Measurements from ENCODE around the gene GPC6. TPM values are rescaled to one million over a fixed set of nuclear protein-coding genes. Genes with fewer than 3 reads are reported as not detected.

Gene GPC6
- total RNA-seq, 1 donor from 2014 or later, result 42.9 TPM

- Mint-ChIP-seq H3K36me3 (peaks cover 5% of the 10 kb centered on the region), H3K27me3 (ENCODE audit: insufficient read depth, low read depth) (peaks cover 2% of the 10 kb centered on the region), H3K4me1 (peaks cover 45% of the 10 kb centered on the region), H3K9me3 (peaks cover 2% of the 10 kb centered on the region), H3K4me3 (peak overlapping the region; percentile 98), H3K27ac (peak overlapping the region; percentile 84)
- Histone ChIP-seq H3K4me3 (peak overlapping the region; percentile 74), H3F3A (ENCODE audit: low read depth) (peaks cover 26% of the 10 kb centered on the region), H3K4me2 (peak overlapping the region; percentile 81), H2AFZ (replicated peaks) (peak overlapping the region; percentile 18), H3K79me2 (ENCODE audit: low read depth) (peaks cover 21% of the 10 kb centered on the region), H3K36me3 (no peaks in the 10 kb centered on the region), H4K20me1 (ENCODE audit: low read depth) (no peaks in the 10 kb centered on the region), H3K9me3 (ENCODE audit: low read depth) (no peaks in the 10 kb centered on the region), H3K9ac (no peak overlapping the region), H3K27me3 (no peaks in the 10 kb centered on the region), H3K27ac (no peak overlapping the region), H3K4me1 (peaks cover 32% of the 10 kb centered on the region)
- DNase-seq (ENCODE audit: low spot score), result no peak
- no peak for TF ChIP-seq EZH2 (IDR thresholded peaks at IDR 0.05)
- TF ChIP-seq CTCF (IDR thresholded peaks at IDR 0.05), result no peak
- TF ChIP-seq EZH2phosphoT487 (IDR thresholded peaks at IDR 0.05), result no peak
Observed at GRCh38 chr13:93225610-93226009, 997 bp upstream of the GPC6 start.

- peak overlapping the region; percentile 18 for H2AFZ ChIP-seq (replicated peaks)
- no peaks in the 10 kb centered on the region for H3K27me3 ChIP-seq
- no peak overlapping the region for H3K9ac ChIP-seq
- H3K4me1 ChIP-seq, result peaks cover 35% of the 10 kb centered on the region
- TF ChIP-seq EZH2phosphoT487 (IDR thresholded peaks at IDR 0.05), result no peak
- no peak for TF ChIP-seq CTCF (IDR thresholded peaks at IDR 0.05)
- TF ChIP-seq EZH2 (IDR thresholded peaks at IDR 0.05), result no peak
- Mint-ChIP-seq H3K4me1 (peaks cover 49% of the 10 kb centered on the region), H3K9me3 (peaks cover 2% of the 10 kb centered on the region), H3K36me3 (peaks cover 5% of the 10 kb centered on the region), H3K27me3 (ENCODE audit: insufficient read depth, low read depth) (peaks cover 2% of the 10 kb centered on the region), H3K27ac (peak overlapping the region; percentile 98), H3K4me3 (peak overlapping the region; percentile 98)
- H4K20me1 ChIP-seq (ENCODE audit: low read depth), result no peaks in the 10 kb centered on the region
- peak overlapping the region; percentile 74 for H3K4me3 ChIP-seq
- no peaks in the 10 kb centered on the region for H3K36me3 ChIP-seq
- peaks cover 26% of the 10 kb centered on the region for H3F3A ChIP-seq (ENCODE audit: low read depth)
- H3K79me2 ChIP-seq (ENCODE audit: low read depth), result peaks cover 26% of the 10 kb centered on the region
- peak overlapping the region; percentile 81 for H3K4me2 ChIP-seq
- no peak for DNase-seq (ENCODE audit: low spot score)
- H3K9me3 ChIP-seq (ENCODE audit: low read depth), result no peaks in the 10 kb centered on the region
- no peak overlapping the region for H3K27ac ChIP-seq
Observed at GRCh38 chr13:93226065-93226622, 463 bp upstream of the GPC6 start.

DNA sequence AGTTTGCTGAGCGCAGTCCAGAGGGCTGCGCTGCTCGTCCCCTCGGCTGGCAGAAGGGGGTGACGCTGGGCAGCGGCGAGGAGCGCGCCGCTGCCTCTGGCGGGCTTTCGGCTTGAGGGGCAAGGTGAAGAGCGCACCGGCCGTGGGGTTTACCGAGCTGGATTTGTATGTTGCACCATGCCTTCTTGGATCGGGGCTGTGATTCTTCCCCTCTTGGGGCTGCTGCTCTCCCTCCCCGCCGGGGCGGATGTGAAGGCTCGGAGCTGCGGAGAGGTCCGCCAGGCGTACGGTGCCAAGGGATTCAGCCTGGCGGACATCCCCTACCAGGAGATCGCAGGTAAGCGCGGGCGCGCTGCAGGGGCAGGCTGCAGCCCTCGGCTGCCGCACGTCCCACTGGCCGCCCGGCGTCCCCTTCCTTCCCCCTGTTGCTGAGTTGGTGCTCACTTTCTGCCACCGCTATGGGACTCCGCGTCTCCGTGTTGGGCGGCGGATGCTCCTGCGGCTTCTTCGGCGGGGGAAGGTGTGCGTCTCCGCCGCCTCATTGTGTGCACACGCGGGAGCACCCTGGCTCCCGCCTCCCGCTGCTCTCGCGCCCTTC lies 772 bp downstream of the GPC6 start:
- peak overlapping the region; percentile 56 for H3K9ac ChIP-seq
- H3K4me3 ChIP-seq, result peak overlapping the region; percentile 74
- H3K9me3 Mint-ChIP-seq, result peaks cover 2% of the 10 kb centered on the region
- H3F3A ChIP-seq (ENCODE audit: low read depth), result peaks cover 26% of the 10 kb centered on the region
- no peak for TF ChIP-seq EZH2phosphoT487 (IDR thresholded peaks at IDR 0.05)
- TF ChIP-seq CTCF (IDR thresholded peaks at IDR 0.05), result no peak
- TF ChIP-seq EZH2 (IDR thresholded peaks at IDR 0.05), result peak; percentile 33
- peak overlapping the region; percentile 57 for H3K27ac ChIP-seq
- peak overlapping the region; percentile 81 for H3K4me2 ChIP-seq
- H4K20me1 ChIP-seq (ENCODE audit: low read depth), result no peaks in the 10 kb centered on the region
- no peaks in the 10 kb centered on the region for H3K9me3 ChIP-seq (ENCODE audit: low read depth)
- peak overlapping the region; percentile 98 for H3K27ac Mint-ChIP-seq
- peak overlapping the region; percentile 98 for H3K4me3 Mint-ChIP-seq
- H3K27me3 Mint-ChIP-seq (ENCODE audit: insufficient read depth, low read depth), result peaks cover 2% of the 10 kb centered on the region
- DNase-seq (ENCODE audit: low spot score), result peak; percentile 75
- H3K4me1 Mint-ChIP-seq, result peaks cover 60% of the 10 kb centered on the region
- H3K36me3 Mint-ChIP-seq, result peaks cover 5% of the 10 kb centered on the region
- H3K4me1 ChIP-seq, result peaks cover 38% of the 10 kb centered on the region
- no peaks in the 10 kb centered on the region for H3K27me3 ChIP-seq
- peak overlapping the region; percentile 77 for H2AFZ ChIP-seq (replicated peaks)
- H3K36me3 ChIP-seq, result no peaks in the 10 kb centered on the region
- H3K79me2 ChIP-seq (ENCODE audit: low read depth), result peaks cover 36% of the 10 kb centered on the region

Measured in neural progenitor cell (in vitro differentiated cells).